Head of caudate nucleus (tissue), 42 donors: ENCODE measurements around the gene RGS17.
"Not testable (repeated sequence)": the region's sequence is repeated elsewhere in the genome, so short reads cannot be mapped to it uniquely, and the experiment has no call there.

Experiments used
- DNase-seq, 42 donors: peaks; one replicate each; pipeline versions ENCODE4 v3.0.0 to v3.0.0-alpha.2; 2020 to 2021; ENCODE audit warnings: mixed read lengths in 7 of 42
- intact Hi-C: fragments of 100-400 bp; cut with DNase I; formaldehyde crosslinking; loops from one replicate; pipeline ENCODE4 v1.15.0; 2022

RGS17 gene

DNA sequence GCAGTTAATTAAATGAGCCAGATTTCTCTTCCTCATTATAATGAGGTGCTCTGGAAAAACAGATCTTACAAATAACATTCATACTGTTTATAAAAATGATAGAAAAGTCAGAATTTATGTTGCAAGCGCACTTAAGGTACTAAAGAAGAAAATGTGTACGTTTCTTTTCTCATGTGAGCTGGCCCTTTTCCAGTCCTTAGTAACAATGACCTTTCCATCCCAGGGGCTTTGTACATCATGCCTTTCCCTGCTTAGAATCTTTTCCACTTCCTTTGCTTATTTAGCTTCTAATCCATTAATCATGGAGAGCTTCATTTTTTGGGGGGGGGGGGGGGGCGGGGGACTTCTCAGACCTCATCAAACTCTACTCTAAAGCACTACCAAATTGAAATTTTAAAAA lies 153.0 kb downstream of the RGS17 start:
- intact Hi-C loops, result no loop called here
- no peak for DNase-seq

- DNase-seq, result no peak
- intact Hi-C loops, result no loop called here
Observed at GRCh38 chr6:152977556-152977955, 153.5 kb downstream of the RGS17 start.

DNA sequence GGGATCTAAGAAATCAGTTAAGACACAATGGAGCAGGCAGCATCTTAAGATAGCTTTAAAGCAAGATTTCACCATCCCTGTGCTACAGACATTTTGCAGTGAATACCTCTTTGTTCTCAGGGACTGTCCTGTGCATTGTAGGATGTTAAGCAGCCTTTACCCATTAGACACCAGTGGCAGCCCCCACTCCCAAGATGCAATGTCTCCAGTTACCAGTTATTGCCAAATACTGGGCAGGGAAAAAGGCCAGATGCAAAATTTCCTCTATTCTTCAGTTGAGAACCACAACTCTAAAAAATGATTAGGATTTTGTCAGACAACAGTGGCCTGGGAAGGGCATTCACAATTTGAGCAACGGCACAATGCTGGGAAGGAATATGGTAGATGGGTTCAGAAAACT lies 154.3 kb downstream of the RGS17 start:
- no peak for DNase-seq
- intact Hi-C loops, result no loop called here

DNA sequence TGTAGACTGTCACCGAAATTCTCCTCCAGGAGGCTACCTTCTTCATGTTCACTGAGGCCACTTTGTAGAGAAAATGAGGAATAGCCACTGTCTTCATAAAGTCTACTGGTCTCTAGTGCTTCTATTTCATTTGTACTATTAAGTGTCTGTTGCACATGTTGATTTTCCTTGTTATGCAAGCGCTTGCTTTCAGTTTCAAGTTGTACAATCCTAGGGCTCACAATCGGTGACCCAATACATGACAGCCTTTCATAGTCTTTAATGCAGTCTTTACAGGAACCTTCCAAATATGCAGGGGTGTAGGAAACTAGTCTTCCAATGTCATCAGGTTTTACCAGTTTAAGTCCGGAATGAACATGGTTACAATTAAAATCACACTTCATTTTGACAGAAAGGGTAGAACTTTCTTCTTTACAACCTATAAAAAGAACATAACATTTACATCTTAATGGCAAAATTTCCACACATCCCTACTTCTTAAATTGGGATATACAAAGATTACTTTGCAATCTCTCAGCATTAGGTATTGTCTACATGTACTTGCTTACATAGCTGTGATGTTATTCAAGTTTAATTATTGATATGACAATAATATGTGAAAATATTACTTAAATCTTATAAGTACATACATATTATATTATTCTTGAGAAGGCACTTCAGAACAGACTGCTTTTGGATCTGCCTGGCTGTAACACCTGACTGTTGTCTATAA lies 155.7 kb downstream of the RGS17 start:
- DNase-seq, result no peak
- intact Hi-C loops, result no loop called here

DNA sequence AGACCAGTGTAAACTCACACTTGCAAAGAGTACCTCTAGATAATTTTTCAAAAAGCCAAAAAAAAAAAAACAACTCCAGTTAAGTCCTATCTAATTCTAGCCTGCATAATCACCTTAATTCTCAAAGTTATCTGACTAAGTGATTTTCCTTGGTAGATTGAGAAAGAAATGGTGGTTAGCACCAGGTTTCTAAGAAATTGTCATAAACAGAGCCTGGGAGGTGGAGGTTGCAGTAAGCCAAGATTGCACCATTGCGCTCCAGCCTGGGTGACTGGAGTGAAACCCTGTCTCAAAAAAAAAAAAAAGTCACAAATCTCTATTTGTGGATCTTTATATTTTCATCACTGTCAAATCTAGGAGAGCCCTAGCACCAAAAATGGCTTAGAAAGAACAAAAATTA lies 157.2 kb downstream of the RGS17 start:
- intact Hi-C loops, result no loop called here
- no peak for DNase-seq

DNA sequence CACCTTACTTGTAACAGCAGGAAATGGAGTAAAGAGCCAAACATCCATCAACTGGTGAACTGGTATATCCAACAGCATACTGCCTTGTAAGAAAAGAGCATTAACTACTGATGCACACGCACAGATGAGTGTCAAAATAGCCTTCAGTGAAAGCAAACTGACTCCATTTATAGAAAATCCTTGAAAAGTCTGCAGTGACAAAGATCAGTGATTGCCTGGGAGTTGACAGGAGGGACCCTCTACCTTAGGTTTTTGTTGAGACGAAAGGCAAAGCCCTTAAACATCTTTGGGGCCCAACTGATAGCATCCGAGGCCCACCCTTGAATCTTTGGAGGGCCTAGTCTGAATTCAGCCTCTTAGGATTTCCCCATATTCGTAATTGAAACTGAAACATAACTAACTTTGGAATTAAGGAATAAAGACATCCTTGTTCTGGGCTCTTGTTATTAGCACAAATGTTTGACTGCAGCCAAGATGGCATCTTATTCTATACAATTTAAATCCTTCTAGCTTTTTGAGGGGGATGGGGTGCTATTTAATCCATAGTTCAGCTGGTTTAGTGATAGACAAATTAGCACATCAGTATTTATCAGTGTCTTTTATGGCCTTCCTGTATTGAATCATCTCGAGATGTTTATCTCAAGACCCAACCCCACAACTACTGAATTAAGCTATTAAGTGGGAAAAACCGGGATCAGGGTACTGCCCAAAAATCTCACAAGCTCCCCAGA lies 161.2 kb downstream of the RGS17 start:
- no peak for DNase-seq
- intact Hi-C loops, result no loop called here

DNA sequence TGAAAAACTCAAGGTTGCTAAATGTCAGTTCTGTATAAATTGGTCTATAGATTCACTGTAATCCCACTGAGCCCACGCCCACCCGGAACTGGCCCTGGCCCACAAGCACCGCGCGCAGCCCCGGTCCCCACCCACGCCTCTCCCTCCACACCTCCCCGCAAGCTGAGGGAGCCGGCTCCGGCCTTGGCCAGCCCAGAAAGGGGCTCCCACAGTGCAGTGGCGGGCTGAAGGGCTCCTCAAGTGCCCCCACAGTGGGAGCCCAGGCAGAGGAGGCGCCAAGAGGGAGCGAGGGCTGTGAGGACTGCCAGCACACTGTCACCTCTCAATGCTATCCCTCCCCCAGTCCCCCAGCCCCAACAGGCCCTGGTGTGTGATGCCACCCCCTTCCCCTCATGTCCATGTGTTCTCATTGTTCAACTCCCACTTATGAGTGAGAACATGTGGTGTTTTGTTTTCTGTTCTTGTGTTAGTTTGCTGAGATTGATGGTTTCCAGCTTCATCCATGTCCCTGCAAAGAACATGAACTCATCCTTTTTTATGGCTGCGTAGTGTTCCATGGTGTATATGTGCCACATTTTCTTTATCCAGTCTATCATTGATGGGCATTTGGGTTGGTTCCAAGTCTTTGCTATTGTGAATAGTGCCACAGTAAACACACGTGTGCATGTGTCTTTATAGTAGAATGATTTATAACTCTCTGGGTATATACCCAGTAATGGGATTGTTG lies 164.8 kb downstream of the RGS17 start:
- DNase-seq, intact Hi-C loops: not testable (repeated sequence)

GRCh38 chr6:152959333-152959732 lies 171.7 kb downstream of the RGS17 start:
- intact Hi-C loops, result no loop called here
- DNase-seq, result no peak

DNA sequence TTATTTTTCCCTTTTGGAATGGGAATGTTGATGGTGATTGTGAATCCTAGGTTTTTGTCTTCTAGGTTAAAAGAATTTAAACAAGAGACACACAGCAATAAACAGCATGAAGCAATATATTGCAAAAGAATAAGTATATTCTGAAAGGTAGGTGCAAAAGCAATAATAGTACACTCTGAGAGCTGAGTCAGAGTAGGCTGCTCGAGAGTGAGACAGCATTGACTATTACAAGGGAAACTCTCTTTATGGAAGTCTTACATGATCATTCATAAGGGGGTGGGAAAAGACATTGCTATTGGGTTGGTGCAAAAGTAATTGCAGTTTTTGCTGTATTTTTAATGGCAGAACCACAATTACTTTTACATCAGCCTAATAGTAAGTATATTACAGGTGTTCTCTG lies 173.3 kb downstream of the RGS17 start:
- intact Hi-C loops, result no loop called here

More for the DNA sequence above, 173.3 kb downstream of the RGS17 start:
- DNase-seq, result no peak
